Measurements from ENCODE around the gene TGM1. TPM values are rescaled to one million over a fixed set of nuclear protein-coding genes. Genes with fewer than 3 reads are reported as not detected.

The TGM1 gene
- total RNA-seq, result 1 to 10 TPM in 2 of 6 experiments, under 1 TPM in 4; 0.37 to 1.9 (median 0.77) TPM
- long read RNA-seq, result 0 reads

DNA sequence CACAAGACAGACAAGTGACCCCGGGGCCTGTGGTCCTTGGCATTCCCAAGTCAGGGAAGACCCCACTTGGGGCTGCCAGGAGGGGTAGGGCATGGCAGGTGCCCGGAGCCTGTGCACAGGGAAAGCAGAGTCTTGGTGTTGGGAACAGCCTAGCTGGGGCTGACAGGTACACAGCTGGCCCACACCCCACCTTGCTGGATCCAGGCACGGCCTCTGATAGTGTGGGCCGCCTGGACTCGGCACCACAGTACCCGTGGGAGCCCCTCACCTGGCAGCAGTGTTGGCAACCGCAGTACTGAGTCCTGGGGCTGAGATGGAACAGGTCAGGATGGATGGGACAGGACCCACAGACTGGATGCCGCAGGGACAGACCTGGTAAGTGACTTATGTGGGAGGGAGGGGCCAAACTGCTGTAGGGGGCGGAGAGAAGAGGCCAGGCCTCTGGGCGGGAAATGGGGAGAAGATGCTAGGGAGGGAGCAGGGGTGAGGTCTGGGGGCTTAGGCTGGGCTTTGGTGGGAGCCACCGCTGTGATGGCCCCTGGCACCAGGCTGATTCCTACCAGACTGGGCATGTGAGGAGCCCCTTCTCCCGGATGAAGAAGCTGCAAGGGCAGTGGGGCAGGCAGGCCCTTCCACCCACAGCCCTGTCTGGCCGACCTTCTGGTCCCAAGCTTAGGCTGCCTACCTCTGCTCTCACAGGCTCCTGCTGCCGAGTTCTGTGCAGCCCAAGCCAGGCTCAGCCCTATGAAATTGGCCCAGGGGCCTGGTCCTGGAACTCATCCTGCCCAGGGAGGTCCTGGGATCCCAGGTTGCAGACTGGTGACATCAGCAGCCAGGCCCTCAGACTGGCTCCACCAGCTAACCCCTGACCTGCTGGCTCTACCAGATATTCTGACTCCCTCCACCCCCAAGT is at the start of gene TGM1:
Gene TGM1, minus strand, starts transcription at position 357 of the 913 bp plus-strand sequence. CDS start 825 bp downstream, outside the sequence.
- TF ChIP-seq POLR2A (IDR thresholded peaks at IDR 0.05), result no peak
- TF ChIP-seq, protein P1, sequence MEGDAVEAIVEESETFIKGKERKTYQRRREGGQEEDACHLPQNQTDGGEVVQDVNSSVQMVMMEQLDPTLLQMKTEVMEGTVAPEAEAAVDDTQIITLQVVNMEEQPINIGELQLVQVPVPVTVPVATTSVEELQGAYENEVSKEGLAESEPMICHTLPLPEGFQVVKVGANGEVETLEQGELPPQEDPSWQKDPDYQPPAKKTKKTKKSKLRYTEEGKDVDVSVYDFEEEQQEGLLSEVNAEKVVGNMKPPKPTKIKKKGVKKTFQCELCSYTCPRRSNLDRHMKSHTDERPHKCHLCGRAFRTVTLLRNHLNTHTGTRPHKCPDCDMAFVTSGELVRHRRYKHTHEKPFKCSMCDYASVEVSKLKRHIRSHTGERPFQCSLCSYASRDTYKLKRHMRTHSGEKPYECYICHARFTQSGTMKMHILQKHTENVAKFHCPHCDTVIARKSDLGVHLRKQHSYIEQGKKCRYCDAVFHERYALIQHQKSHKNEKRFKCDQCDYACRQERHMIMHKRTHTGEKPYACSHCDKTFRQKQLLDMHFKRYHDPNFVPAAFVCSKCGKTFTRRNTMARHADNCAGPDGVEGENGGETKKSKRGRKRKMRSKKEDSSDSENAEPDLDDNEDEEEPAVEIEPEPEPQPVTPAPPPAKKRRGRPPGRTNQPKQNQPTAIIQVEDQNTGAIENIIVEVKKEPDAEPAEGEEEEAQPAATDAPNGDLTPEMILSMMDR (IDR thresholded peaks at IDR 0.05), result no peak
- WGBS (ENCODE audit: insufficient coverage, low coverage, low lambda C conversion rate, missing lambda C conversion rate), result 80% methylated on average over 1 of the region's 14 CpGs
- Histone ChIP-seq H3K9me3 (no peaks in the 10 kb centered on the region), H3K27me3 (no peaks in the 10 kb centered on the region), H3K4me3 (no peak within 1 kb of the TSS), H3K27ac (no peak within 1 kb of the TSS), H3K4me1 (no peaks in the 10 kb centered on the region), H3K36me3 (peaks cover 0 to 15% (median 5%) of the 10 kb centered on the region in 4 donors)
- DNase-seq (no peak), ATAC-seq (no peak)
- intact Hi-C loops (cut with DNase I), result no loop called here

DNA sequence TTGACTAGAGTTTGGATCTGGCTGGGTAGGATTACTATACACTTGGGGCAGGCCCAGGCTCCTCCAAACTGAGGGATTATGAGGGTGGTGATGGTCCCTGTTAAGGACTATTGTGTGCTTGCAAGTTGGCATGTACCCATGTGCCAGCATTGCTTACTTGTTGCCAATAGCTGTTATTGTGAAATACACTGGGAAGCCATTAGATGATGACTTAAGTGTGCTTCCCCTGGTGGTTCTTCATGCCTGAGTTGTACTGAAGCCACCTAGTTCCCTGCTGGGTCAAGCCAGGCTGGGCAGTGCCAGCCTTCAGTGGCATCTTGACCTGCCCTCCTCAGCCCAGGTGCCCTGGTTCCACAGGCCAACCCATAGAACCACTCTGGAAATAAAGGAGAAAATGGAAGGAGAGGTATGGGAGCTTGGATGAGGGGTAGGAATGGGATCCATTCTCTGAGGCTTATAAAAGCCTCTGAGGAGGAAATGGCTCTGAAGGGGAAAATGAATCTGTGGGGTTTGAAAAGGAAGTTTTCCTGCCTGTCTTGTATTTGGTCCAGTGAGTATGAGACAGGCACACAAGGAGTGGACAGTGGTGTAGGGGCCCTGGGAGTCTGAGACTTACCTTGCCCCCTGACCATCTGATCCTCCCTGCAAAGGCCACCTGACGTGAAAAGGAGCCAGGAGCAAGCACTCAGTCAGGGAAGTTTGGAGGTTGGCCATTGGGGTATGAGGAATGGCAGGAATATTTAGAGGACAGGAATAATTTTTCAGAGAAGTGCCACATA is 49.0 kb upstream of the TGM1 start:
- peak in 3 of 4 donors; percentile 1 to 16 (median 1) for ATAC-seq
- WGBS (ENCODE audit: insufficient coverage, low coverage, low lambda C conversion rate, missing lambda C conversion rate), result 43% methylated on average over 1 of the region's 1 CpG
- no peaks in the 10 kb centered on the region for H3K27me3 ChIP-seq
- peak overlapping the region; percentile 80 to 98 (median 93) for H3K27ac ChIP-seq
- no peaks in the 10 kb centered on the region for H3K9me3 ChIP-seq
- peak in 2 of 3 donors; percentile 35 to 44 for DNase-seq
- peaks cover 0 to 2% (median 0%) of the 10 kb centered on the region in 4 donors for H3K36me3 ChIP-seq
- H3K4me1 ChIP-seq, result peaks cover 0 to 57% (median 26%) of the 10 kb centered on the region in 4 donors
- H3K4me3 ChIP-seq, result peak overlapping the region; percentile 43 to 64 (median 48)
- TF ChIP-seq, protein P1 (IDR thresholded peaks at IDR 0.05), result no peak
- TF ChIP-seq POLR2A (IDR thresholded peaks at IDR 0.05), result no peak
- intact Hi-C loops (cut with DNase I), result no loop called here

DNA sequence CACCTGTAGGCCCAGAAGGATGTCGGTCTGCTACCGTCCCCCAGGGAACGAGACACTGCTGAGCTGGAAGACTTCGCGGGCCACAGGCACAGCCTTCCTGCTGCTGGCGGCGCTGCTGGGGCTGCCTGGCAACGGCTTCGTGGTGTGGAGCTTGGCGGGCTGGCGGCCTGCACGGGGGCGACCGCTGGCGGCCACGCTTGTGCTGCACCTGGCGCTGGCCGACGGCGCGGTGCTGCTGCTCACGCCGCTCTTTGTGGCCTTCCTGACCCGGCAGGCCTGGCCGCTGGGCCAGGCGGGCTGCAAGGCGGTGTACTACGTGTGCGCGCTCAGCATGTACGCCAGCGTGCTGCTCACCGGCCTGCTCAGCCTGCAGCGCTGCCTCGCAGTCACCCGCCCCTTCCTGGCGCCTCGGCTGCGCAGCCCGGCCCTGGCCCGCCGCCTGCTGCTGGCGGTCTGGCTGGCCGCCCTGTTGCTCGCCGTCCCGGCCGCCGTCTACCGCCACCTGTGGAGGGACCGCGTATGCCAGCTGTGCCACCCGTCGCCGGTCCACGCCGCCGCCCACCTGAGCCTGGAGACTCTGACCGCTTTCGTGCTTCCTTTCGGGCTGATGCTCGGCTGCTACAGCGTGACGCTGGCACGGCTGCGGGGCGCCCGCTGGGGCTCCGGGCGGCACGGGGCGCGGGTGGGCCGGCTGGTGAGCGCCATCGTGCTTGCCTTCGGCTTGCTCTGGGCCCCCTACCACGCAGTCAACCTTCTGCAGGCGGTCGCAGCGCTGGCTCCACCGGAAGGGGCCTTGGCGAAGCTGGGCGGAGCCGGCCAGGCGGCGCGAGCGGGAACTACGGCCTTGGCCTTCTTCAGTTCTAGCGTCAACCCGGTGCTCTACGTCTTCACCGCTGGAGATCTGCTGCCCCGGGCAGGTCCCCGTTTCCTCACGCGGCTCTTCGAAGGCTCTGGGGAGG is 47.9 kb upstream of the TGM1 start, which contains the start of gene LTB4R:
Gene LTB4R, plus strand, starts transcription at position 857 of the 959 bp plus-strand sequence. CDS start 4,150 bp downstream, outside the sequence.
- Histone ChIP-seq H3K4me1 (peaks cover 0 to 60% (median 31%) of the 10 kb centered on the region in 4 donors), H3K9me3 (no peaks in the 10 kb centered on the region), H3K36me3 (peaks cover 0 to 10% (median 6%) of the 10 kb centered on the region in 4 donors), H3K4me3 (peak within 1 kb of the TSS; percentile 43 to 64 (median 48)), H3K27me3 (no peaks in the 10 kb centered on the region), H3K27ac (peak within 1 kb of the TSS; percentile 80 to 98 (median 93))
- WGBS (ENCODE audit: insufficient coverage, low coverage, low lambda C conversion rate, missing lambda C conversion rate), result 36% methylated on average over 32 of the region's 99 CpGs
- peak; percentile 88 to 92 (median 88) for DNase-seq
- intact Hi-C loops (cut with DNase I), result no loop called here
- TF ChIP-seq POLR2A (IDR thresholded peaks at IDR 0.05), result peak; percentile 48
- TF ChIP-seq, protein P1 (IDR thresholded peaks at IDR 0.05), result peak; percentile 45 to 53 (median 48)
- ATAC-seq, result peak; percentile 55 to 80 (median 73)

All from right lobe of liver (tissue), 6 donors.